GM18498 (cell line): Measurements from ENCODE around the gene SFXN3.
"Not testable (repeated sequence)": the region's sequence is repeated elsewhere in the genome, so short reads cannot be mapped to it uniquely, and the experiment has no call there.

Source experiments
- ATAC-seq: cut with Tn5 transposase; IDR thresholded peaks from one replicate; pipeline ENCODE4 v1.9.1; 2021; ENCODE audit warnings: mild to moderate bottlenecking, moderate library complexity; ENCODE audit not compliant: unreplicated experiment

SFXN3 gene

GRCh38 chr10:101034404-101034803 lies 3.4 kb downstream of the SFXN3 start:
- not testable (repeated sequence) for ATAC-seq

- ATAC-seq, result no peak
Observed at GRCh38 chr10:101035314-101035713, 4.3 kb downstream of the SFXN3 start.

DNA sequence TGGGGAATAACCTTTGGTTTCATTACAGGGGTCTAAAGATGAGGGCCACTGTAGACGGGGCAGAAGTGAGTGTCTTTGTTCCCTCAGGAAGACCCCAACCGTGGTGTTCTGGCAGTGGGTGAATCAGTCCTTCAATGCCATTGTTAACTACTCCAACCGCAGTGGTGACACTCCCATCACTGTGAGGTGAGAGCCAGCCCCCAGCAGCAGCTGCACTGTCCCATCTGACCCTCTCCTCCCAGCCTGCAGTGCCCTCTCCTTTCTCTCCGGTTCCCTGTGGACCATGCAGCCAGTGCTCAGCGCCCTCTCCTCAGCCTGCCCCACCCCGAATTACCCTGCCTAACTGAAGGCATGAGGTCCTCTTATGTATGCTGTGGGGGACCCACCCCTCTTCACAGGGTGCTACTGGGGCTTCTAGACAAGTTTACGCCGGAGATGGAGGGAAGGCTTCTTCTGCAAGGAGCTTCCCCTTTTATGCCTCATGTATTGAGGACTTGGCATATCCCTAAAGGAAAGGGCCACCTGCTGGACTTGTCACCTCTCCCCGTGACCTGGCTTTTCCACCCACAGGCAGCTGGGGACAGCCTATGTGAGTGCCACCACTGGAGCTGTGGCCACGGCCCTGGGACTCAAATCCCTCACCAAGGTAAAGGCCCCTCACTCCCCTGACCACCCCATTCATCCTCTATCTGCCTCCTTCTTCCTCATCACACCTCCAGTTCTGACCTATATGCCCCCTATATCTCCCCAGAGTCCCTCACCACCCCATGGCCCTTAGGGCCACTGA lies 5.1 kb downstream of the SFXN3 start:
- no peak for ATAC-seq

DNA sequence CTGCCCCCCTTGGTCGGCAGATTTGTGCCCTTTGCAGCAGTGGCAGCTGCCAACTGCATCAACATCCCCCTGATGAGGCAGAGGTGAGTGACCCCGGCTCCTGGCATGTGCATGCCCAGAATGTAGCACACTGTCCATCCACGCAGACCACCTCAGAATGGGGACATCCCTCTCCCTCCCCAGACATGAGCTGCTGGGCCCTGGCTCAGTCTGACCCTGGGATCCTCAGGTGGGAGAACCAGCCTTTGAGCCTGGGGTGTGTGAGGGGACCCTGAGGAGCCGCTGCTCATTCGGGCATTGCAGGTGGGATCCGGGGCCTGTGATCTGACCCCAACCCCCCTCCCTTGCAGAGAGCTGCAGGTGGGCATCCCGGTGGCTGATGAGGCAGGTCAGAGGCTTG lies 5.7 kb downstream of the SFXN3 start:
- ATAC-seq, result no peak

- no peak for ATAC-seq
Observed at GRCh38 chr10:101038484-101038883, 7.5 kb downstream of the SFXN3 start.

- no peak for ATAC-seq
Observed at GRCh38 chr10:101040061-101040460, 9.0 kb downstream of the SFXN3 start.

GRCh38 chr10:101040851-101041250 lies 9.8 kb downstream of the SFXN3 start:
- ATAC-seq, result no peak

GRCh38 chr10:101041252-101041761 lies 10.3 kb downstream of the SFXN3 start:
- peak; percentile 62 for ATAC-seq

DNA sequence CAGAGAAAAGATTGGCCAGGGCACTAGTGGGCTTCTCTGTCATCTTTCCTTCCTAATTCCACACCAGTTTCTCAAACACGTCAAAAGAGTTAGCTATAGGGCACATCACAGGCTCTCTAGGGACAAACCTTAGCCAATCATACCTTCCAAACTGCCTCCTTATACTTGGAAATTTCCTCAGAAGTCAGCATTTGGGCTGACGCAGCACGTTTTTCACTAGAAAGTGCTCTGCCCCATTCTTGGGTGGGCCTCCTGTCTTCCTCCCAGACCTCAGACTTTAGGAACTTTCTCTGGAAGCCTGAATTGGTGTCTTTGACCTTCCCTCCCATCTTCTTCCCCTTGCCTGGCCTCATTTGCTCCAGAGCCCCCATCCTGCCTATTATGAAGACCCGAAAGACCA lies 11.1 kb downstream of the SFXN3 start:
- no peak for ATAC-seq

- ATAC-seq, result peak; percentile 96
Observed at GRCh38 chr10:101042667-101043362, 11.8 kb downstream of the SFXN3 start.

GRCh38 chr10:101043363-101043707 lies 12.3 kb downstream of the SFXN3 start:
- ATAC-seq, result no peak

GRCh38 chr10:101044117-101044516 lies 13.1 kb downstream of the SFXN3 start:
- no peak for ATAC-seq

GRCh38 chr10:101046332-101047238 lies 15.6 kb downstream of the SFXN3 start:
- ATAC-seq, result no peak

DNA sequence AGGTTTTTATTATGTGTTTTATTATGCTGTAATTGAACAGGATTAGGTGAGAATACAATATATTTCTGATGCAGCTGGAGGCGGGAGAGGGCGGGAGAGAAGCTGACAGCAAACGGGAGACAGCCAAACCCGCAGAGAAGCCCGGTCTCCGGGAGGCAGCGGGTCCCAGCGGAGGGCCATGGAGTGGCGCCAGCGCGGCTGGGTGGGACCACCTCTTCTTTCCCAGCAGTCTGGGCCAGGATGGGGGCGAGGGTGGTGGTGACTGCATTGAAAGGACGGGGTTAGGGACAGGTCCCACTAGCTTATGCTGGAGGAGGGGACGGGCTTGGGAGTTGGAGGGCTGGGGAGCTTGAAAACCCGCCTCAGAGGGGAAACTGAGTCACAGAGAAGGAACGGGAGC lies 16.2 kb downstream of the SFXN3 start:
- no peak for ATAC-seq

DNA sequence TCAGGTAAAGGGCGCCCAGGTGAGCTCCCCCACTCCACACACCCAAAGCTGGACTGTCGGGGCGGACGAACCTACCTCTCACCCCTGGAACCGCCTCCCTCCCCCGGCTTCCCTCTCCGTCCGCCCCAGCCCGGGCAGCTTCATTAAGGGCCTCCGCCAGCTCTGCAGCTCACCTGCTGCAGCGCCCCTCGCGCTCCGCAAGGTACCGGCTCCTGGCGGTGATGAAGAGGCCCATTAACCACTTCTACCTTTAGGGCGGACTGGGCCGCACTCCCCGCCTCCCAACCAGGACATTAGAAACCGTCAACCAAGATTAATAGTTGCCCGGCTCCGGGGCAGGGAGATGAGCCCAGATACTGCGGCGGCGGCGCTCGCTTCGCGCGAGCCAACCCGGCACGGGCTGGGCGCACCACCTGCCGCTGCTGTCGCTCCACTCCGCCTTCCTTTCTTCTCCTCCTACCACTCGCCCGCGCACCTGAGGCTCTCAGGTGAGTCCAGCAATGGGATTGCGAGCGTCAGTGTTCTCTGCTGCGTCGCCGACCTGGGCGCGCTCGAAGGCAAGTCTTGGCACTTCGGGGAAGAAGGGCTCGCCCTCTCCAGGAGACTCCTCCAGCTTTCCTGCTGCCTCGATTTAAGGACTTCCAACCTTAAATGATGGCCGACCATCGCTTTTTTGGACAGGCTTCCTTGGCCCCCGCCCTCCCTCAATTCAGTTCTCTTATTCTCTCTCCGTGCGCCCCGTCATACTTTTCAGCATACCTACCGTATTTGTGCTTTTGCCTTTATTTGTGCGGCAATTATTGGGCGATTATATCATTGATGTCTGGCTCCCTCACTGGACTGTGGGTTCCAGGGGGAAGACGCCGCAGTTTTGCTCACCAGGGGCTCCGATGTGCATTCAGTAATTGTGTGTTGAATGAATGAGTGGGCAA lies 17.2 kb downstream of the SFXN3 start:
- ATAC-seq, result no peak

DNA sequence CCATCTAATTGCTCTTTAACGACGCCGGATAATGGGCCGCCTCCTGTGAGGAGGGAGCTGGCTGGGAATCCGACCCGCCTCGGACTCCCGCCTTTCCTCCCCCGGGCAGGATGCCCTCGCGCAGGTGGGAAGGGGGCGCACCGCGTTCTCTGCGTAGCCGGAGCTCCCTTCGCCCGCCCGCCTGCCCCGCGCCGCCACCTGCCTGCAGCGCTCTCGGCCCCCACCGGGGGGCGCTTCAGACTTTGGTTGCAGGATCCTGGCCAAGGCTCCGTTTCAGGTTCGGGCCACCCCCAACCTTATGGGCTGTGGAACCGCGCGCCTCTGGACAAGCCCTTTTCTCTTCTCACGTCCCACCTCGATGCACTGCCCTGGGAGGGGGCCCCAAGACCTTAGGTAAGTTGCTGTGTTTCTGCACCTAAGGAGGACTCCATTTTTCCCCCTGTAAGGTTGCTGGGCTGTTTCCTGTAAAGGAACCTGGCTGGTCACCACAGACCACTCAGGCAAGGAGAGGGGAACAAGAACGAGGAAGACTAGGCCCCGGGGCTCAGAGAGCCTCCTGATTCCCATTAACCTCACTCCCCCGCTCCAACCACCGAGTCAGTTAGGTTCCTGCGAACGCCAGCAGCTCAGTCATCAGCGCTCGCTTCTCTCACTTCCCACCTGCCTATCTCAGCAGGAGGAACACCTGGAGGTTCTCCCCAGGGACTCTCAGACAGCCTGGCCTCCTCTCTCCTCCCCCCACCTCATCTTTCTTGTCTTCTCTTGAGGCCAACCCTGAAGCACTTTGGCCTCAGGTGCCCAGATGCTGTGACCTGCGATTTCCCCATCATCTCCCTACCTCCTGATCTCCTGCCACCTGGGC lies 19.4 kb downstream of the SFXN3 start:
- ATAC-seq, result peak; percentile 65

GRCh38 chr10:101052285-101052684 lies 21.3 kb downstream of the SFXN3 start:
- no peak for ATAC-seq

GRCh38 chr10:101053516-101053915 lies 22.5 kb downstream of the SFXN3 start:
- no peak for ATAC-seq

DNA sequence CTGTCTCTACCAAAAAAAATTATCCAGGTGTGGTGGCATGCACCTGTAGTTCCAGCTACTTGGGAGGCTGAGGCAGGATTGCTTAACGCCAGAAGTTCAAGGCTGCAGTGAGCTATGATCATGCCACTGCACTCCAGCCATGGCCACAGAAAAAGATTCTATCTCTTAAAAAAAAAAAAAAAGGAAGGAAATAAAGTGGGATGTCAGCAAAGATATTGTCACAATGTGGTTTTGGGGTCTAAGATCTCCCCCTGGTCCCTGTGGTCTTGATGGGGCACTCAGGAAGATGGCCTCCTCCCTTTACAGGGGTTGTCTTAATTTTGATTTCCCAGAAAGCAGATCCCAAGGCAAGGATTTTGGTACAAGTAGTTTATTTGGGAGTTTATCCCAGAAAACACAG lies 23.3 kb downstream of the SFXN3 start:
- ATAC-seq, result no peak
